GM19025 (cell line): ENCODE results near the gene CHD5.

Experiments
- ATAC-seq: cut with Tn5 transposase; IDR thresholded peaks from one replicate; pipeline ENCODE4 v1.9.1; 2021; ENCODE audit warnings: mild to moderate bottlenecking, low read depth, moderate library complexity; ENCODE audit not compliant: unreplicated experiment

The CHD5 gene

DNA sequence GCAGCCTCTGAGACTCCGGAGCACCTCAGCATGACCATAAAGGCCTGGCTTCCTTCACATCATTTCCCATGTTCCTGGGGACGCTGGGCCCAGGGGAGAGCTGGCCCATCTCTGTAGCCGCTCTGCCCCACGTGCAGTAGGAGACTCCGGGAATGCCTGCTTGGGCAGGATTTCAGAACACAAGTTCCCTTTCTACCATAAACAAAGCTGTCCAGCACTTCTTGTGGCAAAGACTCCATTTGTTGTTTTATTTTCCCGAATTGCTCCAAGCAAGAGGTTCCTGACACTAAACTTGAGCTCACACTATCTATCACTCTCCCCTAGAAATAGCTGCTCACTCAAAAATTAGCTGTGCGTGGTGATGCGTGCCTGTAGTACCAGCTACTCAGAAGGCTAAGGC lies 21.9 kb downstream of the CHD5 start:
- ATAC-seq = no peak

DNA sequence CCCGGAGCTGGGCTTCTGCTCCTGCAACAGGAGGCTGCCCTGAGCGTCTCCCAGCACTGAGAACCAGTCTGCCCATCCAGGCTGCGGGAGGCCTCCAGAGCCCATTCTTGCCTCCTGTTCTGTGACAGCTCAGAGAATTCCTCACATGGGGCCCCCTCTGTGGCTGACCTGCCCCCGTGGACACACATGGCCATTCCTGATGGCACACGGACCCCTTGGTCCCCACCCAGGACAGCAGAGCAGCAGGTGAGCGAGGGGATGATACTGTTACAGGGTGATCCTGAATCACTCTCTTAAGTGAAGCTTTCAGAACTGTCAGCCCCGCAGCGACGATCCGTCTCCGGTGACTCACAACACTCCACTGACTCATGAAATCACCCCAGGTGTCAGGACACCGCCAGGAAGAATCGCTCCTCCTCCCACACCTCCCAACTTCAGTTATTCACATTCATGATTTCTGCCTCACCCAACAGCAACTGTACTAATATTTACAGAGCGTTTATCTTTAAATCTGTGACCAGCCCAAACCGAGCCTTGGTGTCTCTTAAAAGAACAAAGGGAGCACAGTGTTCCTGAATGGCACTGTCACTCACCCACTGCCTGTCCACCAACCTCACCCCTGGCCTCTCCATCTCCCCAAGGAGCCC lies 22.5 kb downstream of the CHD5 start:
- no peak for ATAC-seq

DNA sequence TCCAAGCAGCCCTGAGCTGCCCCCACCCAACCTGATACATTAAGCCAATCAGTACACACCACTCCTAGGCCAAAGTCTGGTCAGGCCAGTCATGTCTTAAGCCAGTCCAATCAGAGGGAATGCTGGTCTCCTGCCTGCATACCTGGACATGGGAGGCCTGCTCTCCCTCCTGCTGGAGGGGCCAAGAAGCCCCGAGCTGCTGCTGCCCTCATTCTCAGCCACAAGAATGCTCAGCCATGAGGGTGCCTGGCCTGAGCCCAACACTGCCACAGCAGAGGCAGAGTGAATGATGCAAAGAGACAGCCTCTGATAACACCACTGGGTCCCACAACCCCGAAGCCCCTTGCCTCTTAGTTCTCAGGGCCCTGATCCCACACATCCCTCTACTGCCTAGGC lies 23.0 kb downstream of the CHD5 start:
- ATAC-seq = no peak

DNA sequence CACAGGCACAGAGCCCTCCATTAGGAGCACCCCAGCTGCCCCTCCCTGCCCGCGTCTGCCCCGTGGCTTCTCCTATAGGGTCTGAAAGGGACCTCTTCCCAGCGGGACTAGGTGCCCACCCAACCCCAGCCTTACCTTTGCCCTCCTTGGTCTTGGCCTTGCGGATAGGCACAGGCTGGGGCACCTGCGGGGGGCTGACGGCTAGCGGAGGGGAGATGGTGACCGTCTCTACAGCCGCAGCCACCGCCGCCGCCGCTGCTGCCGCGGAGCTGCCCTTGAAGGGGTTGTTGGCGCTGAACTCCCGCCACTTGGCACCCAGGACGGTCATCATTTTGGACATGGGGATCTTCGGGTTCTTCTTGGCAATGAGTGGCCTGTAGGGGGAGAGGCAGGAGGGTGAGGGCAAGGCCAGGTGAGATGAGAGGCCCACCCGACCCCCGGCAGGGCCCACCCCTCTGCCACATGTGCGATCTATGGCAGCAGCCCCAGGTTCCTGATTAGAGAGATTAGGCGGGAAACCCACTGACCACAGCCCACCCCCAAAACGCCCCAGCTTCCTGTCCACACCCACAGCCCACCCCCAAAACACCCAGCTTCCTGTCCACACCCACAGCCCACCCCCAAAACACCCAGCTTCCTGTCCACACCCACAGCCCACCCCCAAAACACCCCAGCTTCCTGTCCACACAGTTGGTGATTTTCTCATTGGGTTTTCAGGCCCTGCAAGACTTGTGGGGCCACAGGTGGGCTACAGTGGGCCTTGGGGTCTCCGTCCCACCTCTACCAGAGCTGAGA lies 25.4 kb downstream of the CHD5 start:
- ATAC-seq = no peak

DNA sequence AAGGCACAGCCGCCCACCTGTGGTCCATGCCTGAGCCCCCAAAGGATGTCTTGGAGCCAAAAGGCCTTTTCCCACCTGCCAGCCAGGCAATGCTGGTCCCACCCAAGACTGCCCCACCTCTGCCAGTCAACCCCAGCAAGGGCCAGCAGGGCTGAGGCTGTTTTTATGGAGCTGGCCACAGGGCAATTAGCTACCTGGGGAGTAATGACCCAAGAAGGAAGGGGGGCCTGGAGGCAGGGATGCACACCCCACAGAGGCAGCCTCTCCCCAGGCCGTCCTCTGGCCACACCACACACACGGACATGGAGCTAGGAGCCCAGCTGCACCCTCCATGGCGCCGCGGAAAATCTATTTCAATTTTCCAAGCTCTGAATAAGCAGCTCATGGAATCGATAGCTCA lies 27.2 kb downstream of the CHD5 start:
- ATAC-seq = no peak

DNA sequence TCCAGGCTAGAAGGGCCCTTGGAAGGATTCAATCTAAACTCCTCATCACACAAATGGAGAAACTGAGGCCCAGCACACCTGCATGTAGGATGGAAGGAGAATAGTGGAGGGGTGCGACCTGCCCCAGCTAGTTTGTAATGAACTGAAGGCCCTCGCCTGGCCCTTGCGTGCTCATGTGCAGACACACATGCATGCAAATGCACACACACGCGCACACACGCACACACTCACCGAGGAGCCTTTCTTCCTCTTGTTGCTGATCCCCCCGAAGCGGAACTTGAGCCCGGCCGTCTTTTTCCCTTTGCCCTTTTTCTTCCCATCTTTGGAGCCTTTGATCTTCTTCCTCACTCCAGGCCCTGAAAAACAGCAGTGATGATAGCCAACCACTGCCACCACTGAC lies 27.9 kb downstream of the CHD5 start:
- no peak for ATAC-seq

DNA sequence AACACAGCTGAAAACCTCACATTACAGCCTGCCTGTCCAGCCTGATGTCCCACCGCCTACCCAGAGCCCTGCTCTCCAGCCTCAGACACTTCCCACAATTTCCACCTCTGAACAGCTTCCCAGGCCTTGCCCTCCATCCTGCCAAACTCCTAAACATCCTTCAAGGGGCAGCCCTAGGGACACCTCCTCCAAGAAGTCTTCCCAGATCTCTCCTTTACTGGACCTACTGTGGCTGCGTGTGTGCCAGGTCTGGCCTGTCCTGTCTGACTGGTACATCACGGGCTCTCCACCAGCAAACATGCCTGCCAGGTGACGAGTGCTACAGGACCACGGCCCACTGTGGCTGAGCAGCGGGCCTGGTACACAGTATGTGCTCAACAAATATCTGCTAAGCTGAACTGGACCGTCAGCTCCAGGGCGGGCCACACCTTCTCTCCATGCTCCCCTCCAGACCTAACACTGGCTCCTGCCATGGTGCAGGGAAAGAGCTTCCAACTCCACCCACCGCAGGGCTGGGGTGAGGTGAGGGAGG lies 28.8 kb downstream of the CHD5 start:
- ATAC-seq = no peak

DNA sequence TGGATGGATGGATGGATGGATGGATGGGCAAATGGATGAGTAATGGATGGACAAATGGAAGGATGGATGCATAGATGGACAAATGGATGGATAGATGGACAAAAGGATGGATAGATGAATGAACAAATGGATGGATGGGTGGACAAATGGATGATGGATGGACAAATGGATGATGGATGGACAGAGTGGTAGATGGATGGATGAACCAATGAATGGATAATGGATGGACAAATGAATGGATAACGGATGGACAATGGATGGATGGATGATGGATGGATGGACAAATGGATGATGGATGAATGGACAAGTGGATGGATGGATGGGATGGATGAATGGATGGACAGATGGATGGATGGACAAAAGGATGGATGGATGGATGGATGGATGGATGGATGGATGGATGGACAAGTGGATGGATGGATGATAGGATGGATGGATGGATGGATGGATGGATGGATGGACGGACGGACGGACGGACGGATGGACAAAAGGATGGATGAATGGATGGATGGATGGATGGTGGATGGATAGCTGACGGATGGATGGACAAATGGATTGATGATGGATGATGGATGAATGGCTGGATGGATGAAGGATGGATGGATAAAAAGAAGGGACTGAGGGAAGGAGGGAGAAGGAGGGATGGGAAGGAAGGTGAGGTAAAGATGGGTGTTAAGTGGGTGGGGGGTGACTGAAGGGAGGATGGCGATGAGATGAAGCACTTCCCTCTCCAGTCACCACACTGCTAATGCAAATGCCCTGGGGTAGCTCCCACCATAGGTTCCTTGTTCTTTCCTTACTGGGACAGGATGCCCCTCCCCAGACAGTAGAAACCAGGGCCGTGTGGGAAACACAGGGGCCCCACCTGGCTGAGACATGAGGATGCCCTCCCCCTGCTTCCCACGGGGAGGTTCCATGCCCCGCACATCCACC lies 29.8 kb downstream of the CHD5 start:
- no peak for ATAC-seq

DNA sequence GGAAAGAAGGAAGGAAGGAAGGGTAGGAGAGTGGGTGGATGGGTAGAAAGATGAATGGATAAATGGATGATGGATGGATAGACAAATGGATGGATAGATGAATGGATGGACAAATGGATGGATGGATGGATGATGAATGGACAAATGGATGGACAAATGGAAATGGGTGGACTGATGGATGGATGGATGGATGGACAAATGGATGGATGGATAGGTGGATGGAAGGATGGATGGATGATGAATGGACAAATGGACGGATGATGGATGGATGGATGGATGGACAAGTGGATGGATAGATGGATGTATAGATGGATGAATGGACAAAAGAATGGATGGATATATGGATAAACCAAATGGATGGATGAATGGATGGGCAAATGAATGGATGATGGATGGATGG lies 30.5 kb downstream of the CHD5 start:
- no peak for ATAC-seq

DNA sequence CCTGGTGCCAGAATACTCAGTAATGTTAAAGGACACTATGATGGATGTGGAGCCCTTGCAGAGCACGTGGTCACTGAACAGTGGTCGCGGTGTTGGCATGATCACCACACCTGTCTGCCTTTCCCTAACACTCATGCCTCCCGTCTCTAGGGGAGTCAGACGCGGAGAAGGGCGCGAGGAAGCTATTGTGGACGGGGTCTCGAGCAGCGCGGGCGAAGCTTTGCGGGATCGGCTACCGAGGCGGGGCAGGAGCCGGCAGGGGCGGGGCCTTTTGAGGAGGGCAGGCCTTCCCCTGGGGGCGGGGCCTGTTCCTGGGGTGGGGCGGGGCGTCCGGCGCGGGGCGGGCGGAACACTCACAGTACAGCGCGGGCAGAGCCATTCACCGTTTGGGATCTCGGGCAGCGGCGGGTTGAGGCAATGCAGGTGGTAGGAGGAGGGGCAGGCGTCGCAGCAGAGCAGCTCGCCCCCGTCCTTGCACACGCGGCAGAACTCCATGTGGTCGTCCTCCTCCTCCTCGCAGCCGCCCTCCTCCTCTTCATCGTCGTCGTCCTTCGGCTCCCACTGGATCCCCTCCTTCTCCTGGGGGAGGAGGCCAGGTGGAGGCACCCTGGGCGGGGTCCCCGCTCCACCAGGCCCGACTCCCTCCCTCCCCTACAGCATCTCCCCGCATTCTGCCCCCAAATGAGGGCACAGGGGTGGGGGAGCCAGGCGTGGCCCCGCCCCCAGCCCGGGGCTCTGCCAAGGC lies 31.5 kb downstream of the CHD5 start:
- no peak for ATAC-seq

DNA sequence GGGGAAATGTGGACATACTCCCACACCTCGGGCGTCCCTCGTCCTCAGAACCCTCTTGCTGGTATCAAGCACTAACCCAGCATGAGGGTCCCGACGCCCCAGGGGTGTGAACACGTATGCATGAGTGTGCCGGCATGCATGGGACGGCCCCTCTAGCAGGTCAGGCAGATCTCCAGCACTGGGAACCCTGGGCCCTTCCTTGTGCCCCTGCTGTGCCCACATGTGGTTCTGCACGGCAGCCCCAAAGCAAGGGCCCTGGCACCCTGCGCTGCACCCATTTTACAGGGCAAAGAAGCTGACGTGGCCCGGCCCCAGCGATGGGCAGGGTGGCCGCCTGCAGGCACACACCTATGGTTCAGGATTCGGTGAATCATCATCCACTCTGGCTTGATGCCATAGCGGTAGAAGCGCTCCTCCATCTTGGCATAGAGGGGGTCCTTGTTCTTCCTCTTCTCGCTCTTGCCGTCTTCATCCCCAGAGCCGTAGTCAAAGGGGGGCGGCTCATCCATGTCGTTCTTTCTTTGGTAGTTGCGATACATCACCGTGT lies 34.2 kb downstream of the CHD5 start:
- ATAC-seq = no peak

DNA sequence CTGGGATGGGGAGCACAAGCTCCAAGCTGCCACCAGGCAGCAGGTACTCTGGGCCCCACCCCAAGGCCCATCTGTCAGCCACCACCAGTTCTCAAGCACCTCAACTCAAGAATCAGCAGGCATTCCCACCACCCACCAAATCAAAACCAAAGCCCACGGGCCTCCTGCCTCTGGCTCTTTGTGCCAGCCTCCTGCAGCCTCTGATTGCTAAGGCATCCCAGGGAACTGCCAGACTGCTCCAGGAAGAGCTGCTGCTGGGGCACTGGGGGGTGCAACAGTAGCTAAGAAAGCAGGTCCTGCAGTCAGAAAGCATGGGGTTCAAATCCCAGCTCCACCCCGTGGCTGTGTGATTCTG lies 34.7 kb downstream of the CHD5 start:
- no peak for ATAC-seq

DNA sequence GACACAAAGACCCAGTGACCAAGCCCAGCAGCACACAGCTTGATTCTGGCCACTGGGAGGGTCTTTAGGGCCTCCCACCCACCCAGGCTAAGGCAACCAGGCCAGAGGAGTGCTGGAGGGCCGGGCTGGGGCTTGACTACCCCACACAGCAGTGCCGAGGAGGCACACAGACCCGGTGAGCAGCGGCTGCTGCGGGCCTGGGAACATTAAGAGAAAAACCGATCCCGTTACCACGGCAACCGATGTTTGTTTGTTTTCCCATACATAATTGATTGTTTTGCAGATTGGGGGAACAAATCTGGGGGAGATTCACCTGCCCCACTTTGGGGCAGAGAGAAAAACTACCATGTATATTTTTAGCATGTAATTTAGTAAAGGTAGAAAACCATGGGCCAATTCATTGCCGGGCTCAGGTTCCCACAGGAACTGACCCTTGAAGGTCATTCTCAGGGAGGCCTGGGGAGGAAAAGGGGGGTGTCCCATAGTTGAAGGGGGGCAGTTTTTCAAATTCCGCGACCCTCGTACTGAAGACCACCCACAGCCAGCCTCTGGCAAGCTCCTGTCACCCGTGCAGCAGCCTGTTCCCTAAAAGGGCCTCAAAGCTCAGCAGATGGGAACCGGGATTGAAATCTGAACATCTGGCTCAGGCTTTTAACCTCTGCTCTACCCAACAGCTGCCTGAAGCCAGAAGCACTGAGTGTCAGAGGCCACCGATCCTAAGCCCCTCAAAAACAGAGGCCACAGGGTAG lies 35.3 kb downstream of the CHD5 start:
- ATAC-seq = no peak

DNA sequence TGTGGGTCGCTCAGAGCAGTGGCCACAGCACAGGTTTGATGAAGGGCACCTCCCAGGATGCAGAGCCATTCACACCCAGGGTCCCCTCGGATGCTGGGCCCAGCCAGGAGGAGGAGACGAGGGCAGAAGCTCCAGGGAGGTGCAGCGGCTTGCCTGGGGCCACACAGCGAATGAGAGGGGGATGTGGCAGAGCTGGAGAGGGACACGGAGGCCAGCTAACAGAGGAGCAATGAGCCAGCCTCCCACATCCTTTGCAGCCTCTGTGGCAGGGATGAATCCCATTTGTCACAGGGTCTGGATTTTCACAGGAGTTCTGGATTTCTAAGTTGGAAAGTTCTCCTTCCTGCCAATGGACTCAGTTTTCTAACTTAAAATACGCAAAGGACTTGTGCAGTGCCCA lies 35.9 kb downstream of the CHD5 start:
- ATAC-seq = no peak

DNA sequence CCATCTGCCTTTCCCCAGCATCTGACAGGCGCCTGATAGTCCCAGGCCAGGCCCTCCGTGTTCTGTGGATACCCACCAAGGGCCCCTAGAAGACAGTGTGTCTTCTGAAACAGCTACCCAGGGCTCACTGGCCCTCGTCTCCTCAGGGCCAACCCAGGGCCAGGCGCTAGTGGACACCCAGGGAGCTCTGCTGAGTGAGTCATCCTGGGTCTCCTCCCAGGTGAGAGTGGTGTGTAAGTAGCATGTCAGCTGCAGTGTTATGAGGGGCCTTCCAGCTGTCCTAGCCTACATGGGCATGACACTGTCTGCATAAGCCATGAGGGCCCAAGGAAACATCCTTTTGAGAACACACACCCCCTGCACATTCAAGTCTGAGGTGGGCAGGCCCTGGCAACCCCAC lies 36.7 kb downstream of the CHD5 start:
- no peak for ATAC-seq

DNA sequence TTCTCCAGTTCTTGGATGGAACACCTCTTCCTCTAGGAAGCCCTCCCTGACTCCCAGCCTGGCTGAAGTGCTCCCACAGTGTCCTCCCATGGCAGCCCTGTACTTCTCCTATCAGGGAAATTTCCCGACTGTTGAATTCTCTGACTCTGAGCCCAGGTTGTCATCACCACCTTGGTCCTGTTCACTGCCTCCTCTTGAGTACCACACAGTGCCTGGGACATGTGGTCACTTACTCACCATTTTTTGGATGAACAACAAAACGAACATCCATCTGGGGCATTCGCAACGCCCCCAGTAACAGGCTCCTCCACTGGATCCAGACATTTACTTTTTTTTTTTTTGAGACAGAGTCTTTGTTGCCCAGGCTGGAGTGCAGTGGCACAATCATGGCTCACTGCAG lies 37.4 kb downstream of the CHD5 start:
- no peak for ATAC-seq

DNA sequence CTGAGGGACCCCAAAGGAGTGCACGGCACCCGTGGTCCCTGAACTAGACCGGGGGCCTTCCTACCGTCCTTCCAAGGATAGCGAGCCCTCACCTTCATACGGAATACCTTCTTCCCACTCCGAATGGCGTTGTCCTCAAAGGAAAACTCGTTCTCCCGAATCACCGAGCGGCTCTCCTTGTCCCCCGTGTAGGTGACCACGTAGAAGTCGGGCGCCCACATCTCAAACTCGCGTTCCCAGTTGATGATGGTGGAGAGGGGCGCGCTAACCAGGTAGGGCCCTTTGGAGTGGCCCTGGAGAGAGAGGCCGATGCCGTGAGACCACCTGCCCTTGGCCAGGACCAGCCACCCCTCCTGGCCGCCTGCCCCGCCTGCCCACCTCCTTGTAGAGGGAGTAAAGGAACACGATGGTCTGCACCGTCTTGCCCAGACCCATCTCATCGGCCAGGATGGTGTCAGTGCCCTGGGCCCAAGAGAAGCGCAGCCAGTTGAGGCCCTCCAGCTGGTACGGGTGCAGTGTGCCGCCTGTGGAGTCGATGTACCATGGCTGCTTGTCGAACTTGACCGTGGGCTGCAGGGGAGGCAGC lies 38.0 kb downstream of the CHD5 start:
- no peak for ATAC-seq

DNA sequence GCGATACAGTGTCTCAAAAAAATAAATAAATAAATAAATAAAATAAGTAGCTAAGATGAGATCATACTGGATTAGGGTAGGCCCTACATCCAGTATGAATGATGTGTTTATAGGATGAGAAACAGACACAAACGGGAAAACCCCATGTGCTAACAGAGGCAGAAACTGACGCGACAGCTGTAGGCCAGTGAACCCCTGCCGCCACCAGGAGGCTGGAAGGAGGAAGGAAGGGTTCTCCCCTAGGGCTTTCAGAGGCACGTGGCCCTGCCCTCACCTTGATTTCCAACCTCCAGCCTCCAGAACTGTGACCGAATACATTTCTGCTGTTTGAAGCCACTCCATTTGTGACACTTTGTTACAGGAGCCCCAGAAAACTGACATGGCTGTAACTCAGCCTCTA lies 38.5 kb downstream of the CHD5 start:
- ATAC-seq = no peak

DNA sequence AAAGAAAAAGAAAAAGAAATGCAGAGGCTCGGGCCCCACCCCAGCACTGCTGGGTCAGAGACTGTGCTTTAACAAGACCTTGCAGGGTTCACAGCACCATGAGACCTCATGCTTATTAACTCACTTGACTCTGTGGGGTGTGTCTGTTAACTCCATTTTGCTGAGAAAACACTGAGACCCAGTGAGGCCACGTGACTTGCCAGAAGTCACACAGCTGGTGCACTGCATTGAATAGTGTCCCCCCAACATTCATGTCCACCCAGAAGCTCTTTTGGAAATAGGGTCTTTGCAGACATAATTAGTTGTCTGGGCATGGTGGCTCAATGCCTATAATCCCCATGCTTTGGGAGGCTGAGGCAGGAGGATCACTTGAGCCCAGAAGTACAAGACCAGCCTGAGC lies 39.7 kb downstream of the CHD5 start:
- no peak for ATAC-seq
